Esophagus (tissue), 2 donors: ENCODE results near the gene MAL. TPM values are rescaled to one million over a fixed set of nuclear protein-coding genes. Genes with fewer than 3 reads are reported as not detected.

Source experiments
- H3K27ac ChIP-seq, 2 donors: one replicate each; pipeline ENCODE4 v1.5.1; 2013; ENCODE audit warnings: low read depth in 2 of 2, mild to moderate bottlenecking in 2 of 2, inconsistent platforms in 1 of 2, low read length in 1 of 2, moderate library complexity in 1 of 2
- H3K27me3 ChIP-seq, 2 donors: one replicate each; pipeline ENCODE4 v1.6.1; 2013; ENCODE audit warnings: low read length in 2 of 2, control low read depth in 1 of 2, mild to moderate bottlenecking in 1 of 2; ENCODE audit not compliant: insufficient read depth in 2 of 2, control insufficient read depth in 1 of 2
- H3K36me3 ChIP-seq, 2 donors: one replicate each; pipeline ENCODE4 v1.6.1; 2013; ENCODE audit warnings: low read length in 1 of 2; ENCODE audit not compliant: control insufficient read depth in 2 of 2, insufficient read depth in 2 of 2
- H3K4me1 ChIP-seq, 2 donors: one replicate each; pipeline ENCODE4 v1.6.1; 2013; ENCODE audit warnings: low read length in 1 of 2; ENCODE audit not compliant: control insufficient read depth in 2 of 2, insufficient read depth in 2 of 2
- H3K4me3 ChIP-seq, 2 donors: one replicate each; pipeline ENCODE4 v1.5.1; 2013; ENCODE audit warnings: low read length in 2 of 2, mild to moderate bottlenecking in 2 of 2, low read depth in 1 of 2, moderate library complexity in 1 of 2
- H3K9me3 ChIP-seq, 2 donors: one replicate each; pipeline ENCODE4 v1.6.1; 2013; ENCODE audit warnings: mild to moderate bottlenecking in 2 of 2, low read depth in 1 of 2, low read length in 1 of 2, moderate library complexity in 1 of 2; ENCODE audit not compliant: control insufficient read depth in 2 of 2, insufficient read depth in 1 of 2
- WGBS, 2 donors: extraction: QIAGEN DNeasy Blood & Tissue Kit; methylation state at CpG; one replicate each; pipeline ENCODE4 v1.1.7; 2013; 5-methylcytosine and 5-hydroxymethylcytosine counted together
- polyA plus RNA-seq, 2 donors: library from polyadenylated mRNA; stranded (reverse); fragments of 200-250 nt; gene quantifications; one replicate each; pipeline ENCODE4 v1.2.3, GENCODE V29; 2013
- donor health status: healthy with polysubstance abuse.
- donor health status: Bipolar disorder and iron deficiency.

MAL gene
- polyA plus RNA-seq, 2 donors = 1,481 to 3,581 TPM

DNA sequence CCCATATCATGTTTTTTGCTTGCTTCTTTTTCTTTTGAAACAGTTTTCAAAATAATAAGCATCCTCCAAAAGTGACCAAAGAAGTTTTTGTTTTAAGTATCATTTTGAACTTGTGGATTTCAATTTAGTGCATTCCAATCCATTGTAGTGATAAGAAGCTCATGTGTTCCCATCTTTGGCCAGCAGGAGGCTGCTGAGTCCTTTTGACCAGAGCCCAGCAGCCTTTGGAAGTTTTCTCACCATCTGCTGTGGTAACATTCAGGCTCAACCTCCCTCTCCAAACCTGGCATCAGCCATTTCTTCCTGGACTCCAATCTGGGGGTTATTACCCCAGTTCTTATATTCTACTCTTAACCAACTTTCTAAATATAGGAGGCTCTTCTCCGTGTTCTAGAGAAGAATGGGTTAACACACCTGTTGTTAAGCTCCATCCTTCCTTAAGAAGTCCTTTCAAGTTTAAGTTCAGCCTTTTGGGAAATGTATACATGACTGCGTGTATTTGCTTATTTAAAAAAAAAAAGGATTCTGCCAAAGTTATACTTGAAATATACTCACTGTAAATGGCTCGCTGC, 39.0 kb upstream of the MAL start:
- peaks cover 0 to 6% of the 10 kb centered on the region in 2 donors for H3K4me1 ChIP-seq
- no peaks in the 10 kb centered on the region for H3K27me3 ChIP-seq
- no peaks in the 10 kb centered on the region for H3K36me3 ChIP-seq
- no peak overlapping the region for H3K4me3 ChIP-seq
- peaks cover 0 to 2% of the 10 kb centered on the region in 2 donors for H3K9me3 ChIP-seq
- H3K27ac ChIP-seq = no peak overlapping the region
- WGBS, 2 donors = 56% methylated on average over 3 of the region's 3 CpGs

DNA sequence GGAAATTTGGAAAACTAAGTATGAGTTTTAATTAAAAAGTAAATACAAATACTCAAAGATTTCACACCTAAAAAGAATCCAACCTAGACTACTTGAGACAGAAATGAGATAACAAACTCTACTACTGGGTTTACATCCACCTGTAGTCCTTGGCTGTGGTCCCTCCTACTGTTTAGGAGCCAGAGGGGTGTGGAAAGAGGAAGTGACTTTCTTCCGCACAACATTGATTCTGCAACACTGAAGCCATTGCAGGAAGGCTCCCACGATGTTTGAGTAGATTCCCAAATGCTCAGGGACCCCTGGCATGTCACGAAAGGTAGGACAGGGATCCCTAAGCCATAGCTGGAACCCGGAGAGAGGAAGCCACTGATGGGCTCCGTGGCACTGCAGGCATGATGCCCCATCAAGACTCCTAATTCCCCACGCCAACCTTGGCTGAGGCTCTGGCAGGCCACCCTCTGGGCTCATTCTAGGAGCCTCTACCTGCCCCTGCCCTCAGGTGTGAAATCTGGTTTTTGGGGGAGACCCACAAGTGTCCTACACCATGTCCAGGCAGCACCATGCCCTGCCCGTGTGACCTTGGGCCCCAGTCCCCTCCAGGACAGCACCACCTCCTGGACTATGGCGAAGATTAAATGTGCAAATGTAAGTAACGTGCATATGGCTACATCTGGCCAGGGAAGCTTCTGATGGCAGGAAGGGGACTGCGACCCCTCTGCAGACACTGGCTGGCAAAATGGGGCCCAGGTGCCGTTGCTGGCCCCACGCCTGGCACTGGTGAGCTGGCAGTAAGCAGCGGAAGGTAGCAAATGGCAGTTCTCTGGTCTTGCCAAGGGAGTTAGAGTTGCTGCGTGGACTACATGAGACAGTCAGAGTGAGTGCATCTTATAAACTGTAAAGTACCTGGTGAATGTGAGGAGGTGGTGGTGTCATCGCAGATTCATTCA, 38.2 kb upstream of the MAL start:
- Histone ChIP-seq H3K4me3 (no peak overlapping the region), H3K4me1 (peaks cover 0 to 3% of the 10 kb centered on the region in 2 donors), H3K27me3 (no peaks in the 10 kb centered on the region), H3K36me3 (no peaks in the 10 kb centered on the region), H3K9me3 (no peaks in the 10 kb centered on the region), H3K27ac (no peak overlapping the region)
- WGBS, 2 donors = 75 to 76% methylated on average over 15 of the region's 15 CpGs

DNA sequence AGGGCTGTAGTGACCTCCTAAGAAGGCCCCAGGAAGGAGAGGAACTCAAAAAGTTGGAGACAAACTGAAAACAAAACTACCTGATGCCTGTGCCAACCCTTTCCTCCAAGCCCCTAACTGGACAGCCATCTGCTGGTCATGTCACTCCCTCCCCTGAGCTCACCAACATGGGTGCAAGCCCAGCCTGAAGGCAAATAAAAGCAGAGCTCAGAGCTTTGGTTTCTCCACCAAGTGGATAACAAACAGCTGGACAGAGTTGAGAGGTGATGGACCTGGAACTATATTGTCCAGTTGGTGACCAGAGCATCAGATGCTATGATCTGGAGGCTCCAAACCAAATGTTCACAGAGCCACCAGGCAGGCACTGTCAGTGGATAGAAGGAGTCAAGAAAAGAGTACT, 34.6 kb upstream of the MAL start:
- Histone ChIP-seq H3K36me3 (no peaks in the 10 kb centered on the region), H3K27ac (no peak overlapping the region), H3K4me1 (no peaks in the 10 kb centered on the region), H3K9me3 (peaks cover 0 to 4% of the 10 kb centered on the region in 2 donors), H3K27me3 (no peaks in the 10 kb centered on the region), H3K4me3 (no peak overlapping the region)

DNA sequence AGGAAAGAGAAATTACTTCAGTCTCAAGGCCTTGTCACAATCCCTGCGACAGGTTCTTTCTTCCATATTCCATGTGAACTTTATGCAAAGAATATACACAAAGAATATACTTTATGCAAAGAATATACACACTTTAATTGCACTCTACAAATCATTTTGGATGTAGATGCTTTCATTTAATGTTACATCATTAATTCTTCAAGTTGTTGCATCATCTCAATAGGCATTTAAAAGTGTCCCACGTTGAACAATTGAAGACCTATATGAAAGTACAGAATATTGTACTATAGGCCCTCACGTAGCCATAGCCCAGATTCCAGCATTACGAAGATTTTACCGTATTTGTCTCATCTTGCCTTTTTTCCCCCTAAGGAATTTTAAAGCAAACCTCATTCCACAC, 33.1 kb upstream of the MAL start:
- H3K4me3 ChIP-seq = no peak overlapping the region
- 76 to 80% methylated on average over 5 of the region's 5 CpGs for WGBS, 2 donors
- H3K27me3 ChIP-seq = no peaks in the 10 kb centered on the region
- H3K9me3 ChIP-seq = peaks cover 0 to 4% of the 10 kb centered on the region in 2 donors
- H3K27ac ChIP-seq = no peak overlapping the region
- H3K4me1 ChIP-seq = no peaks in the 10 kb centered on the region
- H3K36me3 ChIP-seq = no peaks in the 10 kb centered on the region

- Histone ChIP-seq H3K9me3 (peaks cover 0 to 4% of the 10 kb centered on the region in 2 donors), H3K27ac (no peak overlapping the region), H3K4me3 (no peak overlapping the region), H3K4me1 (no peaks in the 10 kb centered on the region), H3K36me3 (no peaks in the 10 kb centered on the region), H3K27me3 (no peaks in the 10 kb centered on the region)
- 84 to 85% methylated on average over 31 of the region's 31 CpGs for WGBS, 2 donors
Measured at GRCh38 chr2:94993176-94994062, 32.1 kb upstream of the MAL start.

DNA sequence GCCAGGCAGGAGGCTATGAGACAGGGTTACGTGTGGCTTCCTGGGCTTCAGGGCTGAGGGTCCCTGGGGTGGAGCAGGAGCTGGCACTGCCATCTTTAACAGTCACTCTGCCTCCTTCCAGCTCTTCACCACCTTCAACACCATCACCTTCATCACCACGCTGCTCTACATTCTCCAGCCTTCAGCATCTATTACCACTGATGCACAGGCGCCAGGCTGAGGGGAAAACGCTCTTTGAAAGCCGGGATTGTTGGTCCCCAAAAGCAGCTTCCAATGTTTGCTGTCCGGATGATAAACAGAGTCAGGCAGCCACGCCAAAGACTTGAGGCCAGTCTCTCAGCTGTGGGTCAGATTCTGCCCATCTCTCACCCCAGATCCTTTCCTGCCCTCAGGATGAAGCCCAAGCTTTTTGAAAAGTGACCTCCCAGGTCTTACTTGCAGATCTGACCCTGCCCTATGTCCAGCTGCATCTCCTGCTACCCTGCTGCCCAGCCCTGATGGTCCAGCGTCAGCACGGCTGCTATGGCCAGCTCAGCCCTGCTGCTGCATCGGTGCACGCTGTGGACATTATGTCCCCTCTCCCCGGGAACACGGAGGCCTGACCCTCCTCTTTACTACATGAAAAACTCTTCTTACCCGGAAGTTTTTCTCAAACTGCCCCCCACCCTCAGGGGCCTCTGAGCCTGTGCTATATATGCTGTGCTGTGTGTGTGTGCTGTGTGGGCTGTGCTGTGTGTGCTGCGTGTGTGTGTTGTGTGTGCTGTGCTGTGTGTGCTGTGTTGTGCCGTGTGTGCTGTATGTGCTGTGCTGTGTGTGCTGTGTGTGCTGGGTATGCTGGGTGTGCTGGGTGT, 31.2 kb upstream of the MAL start:
- Histone ChIP-seq H3K36me3 (no peaks in the 10 kb centered on the region), H3K27ac (no peak overlapping the region), H3K27me3 (no peaks in the 10 kb centered on the region), H3K4me1 (no peaks in the 10 kb centered on the region), H3K4me3 (no peak overlapping the region), H3K9me3 (peaks cover 0 to 4% of the 10 kb centered on the region in 2 donors)
- WGBS, 2 donors = 77 to 82% methylated on average over 16 of the region's 16 CpGs

DNA sequence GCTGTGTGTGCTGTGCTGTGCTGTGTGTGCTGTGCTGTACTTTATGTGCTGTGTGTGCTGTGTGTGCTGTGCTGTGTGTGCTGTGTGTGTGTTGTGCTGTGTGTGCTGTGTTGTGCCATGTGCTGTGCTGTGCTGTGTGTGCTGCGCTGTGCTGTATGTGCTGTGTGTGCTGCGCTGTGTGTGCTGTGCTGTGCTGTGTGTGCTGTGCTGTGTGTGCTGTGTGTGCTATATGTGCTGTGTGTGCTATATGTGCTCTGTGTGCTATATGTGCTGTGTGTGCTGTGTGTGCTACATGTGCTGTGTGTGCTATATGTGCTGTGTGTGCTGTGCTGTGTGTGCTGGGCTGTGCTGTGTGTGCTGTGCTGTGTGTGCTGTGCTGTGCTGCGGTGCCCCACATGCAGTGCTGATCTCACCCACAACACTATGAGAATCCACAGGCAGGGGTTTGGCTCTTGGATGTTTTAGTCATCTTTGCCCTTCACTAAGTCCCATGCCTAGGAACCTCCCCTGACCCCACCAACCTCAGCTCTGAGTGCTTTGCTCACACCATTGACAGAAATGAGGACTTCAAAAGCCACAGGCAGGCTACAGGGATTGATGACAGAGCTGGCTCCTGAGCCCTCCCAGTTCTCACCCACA, 30.5 kb upstream of the MAL start:
- H3K4me3 ChIP-seq = no peak overlapping the region
- H3K27ac ChIP-seq = no peak overlapping the region
- no peaks in the 10 kb centered on the region for H3K4me1 ChIP-seq
- 95 to 97% methylated on average over 3 of the region's 3 CpGs for WGBS, 2 donors
- H3K9me3 ChIP-seq = peaks cover 0 to 4% of the 10 kb centered on the region in 2 donors
- no peaks in the 10 kb centered on the region for H3K36me3 ChIP-seq
- H3K27me3 ChIP-seq = no peaks in the 10 kb centered on the region

- H3K36me3 ChIP-seq = no peaks in the 10 kb centered on the region
- no peaks in the 10 kb centered on the region for H3K27me3 ChIP-seq
- no peaks in the 10 kb centered on the region for H3K4me1 ChIP-seq
- no peak overlapping the region for H3K4me3 ChIP-seq
- H3K9me3 ChIP-seq = peaks cover 0 to 4% of the 10 kb centered on the region in 2 donors
- H3K27ac ChIP-seq = no peak overlapping the region
- WGBS, 2 donors = 72 to 76% methylated on average over 7 of the region's 7 CpGs
Measured at GRCh38 chr2:94995553-94996304, 29.8 kb upstream of the MAL start.
